GM21786 (cell line): ENCODE measurements around the gene MTFP1.
"Not testable (repeated sequence)": the region's sequence is repeated elsewhere in the genome, so short reads cannot be mapped to it uniquely, and the experiment has no call there.

Experiments used
- ATAC-seq: cut with Tn5 transposase; IDR thresholded peaks from one replicate; pipeline ENCODE4 v1.9.1; 2021; ENCODE audit not compliant: unreplicated experiment

The MTFP1 gene

DNA sequence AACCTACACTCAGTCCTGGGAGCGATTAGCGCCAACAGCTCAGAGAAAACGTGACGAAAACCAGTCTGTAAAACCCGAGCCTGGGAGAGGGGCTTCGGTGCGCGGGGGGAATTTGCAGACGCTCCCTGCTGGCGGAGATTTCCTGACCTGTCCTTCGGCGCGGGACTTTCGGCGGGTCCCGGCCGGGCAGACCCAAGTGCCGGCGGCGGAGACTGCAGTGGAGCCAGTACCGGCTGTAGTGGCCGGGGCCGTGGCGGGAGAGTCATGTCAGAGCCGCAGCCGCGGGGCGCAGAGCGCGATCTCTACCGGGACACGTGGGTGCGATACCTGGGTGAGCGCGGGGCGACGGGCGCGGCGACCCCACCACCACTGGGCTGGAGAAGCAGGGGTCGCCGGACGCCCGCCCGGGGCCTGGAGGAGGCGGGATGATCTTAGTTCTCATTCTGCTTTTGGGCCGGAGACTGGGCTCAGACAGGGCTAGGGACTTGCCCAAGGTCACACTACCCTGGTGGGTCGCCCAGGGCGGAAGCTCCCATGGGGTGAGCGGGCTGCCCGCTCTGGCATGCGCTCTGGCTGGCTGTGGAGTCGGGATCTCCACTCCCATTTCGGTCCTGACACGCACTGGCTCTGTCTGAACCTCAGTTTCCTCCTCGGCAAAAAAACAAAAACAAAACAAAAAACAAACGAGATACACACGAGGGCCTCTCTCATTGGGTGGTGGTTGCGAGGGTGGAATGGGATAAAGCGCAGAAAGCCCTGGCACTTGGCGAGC is at the start of gene MTFP1:
Gene MTFP1 (plus strand): TSS at position 153 of the 772 bp plus-strand sequence. CDS start 112 bp downstream, at position 265.
- ATAC-seq, result no peak

GRCh38 chr22:30380011-30380410 is 45.6 kb upstream of the MTFP1 start:
- no peak for ATAC-seq

- no peak for ATAC-seq
Measured at GRCh38 chr22:30381264-30381663, 44.3 kb upstream of the MTFP1 start.

GRCh38 chr22:30382340-30382739 is 43.2 kb upstream of the MTFP1 start:
- ATAC-seq, result no peak

DNA sequence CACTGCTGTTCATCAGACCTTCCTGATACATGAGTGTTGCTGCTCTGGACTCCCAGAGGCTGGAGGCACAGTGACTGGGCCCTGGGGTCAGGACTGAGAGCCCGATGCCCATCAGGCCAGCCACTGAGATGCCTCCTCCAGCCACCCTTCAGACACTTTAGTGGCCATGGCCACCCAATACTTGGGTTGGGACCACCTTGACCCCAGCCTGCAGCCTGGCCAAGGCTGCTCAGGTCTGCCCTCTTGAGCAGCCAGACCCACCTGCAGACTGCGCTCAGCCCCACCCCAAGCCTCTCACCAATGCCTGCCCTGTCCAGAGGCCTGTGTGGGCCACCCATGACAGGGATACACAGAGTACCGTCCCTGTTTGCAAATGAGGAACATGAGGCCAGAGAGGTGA is 42.5 kb upstream of the MTFP1 start:
- no peak for ATAC-seq

- ATAC-seq, result no peak
Measured at GRCh38 chr22:30385942-30386341, 39.6 kb upstream of the MTFP1 start.

DNA sequence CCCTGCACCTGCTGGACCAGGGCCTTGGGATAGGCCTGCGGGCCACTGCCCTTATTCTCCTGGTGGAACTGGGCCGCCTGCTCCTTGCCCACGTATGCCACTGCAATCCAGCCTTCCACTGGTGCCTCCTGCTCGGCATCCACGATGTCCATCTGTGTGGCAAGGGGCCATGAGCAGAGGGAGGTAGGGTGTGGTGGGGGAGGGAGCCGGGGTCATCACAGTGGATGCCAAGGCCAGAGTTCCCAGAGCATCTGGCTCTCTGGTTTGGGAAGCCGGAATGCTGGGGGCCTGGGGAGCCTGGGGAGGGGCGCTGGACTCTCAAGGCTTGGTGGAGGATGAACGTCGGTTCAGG is 39.0 kb upstream of the MTFP1 start:
- no peak for ATAC-seq

- ATAC-seq, result peak; percentile 62
Measured at GRCh38 chr22:30386960-30387827, 38.4 kb upstream of the MTFP1 start, which contains the start of gene RNF215. TSS of gene RNF215 (minus strand) at chr22:30387411. CDS start at chr22:30387313, 98 bp downstream.

DNA sequence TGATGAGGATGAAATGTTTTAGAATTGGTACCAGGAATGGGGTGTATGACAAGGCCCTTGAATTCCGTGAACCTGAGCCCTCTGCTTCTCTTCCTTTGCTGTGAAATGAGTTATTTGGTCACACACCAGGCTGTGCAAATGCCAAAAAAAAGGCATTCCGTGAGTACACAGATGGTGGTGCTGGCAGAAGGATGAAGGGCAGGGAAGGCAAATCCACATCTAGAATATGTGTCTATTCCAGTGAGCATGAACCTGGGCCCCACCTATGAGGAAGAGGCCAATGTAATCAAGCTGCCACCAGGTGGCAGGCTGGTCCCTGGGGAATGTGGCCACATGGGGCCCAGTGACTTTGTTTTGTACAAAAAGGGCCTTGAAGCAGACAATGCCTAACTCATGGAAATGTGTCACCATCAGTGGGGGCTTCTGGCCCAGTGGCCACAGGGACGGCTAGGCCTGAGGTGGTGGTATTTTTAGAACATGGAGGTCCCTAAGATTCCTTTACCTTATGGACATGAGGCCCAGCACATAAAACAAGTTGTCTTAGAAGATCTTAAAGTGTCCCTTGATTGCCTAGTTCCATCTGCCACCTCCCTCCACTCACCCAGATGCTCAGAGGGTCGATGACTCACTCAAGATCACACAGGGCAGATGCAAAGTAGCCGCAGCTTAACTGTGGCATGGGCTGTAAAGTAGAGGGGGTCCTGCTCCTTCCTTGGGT is 34.4 kb upstream of the MTFP1 start:
- ATAC-seq, result no peak

- ATAC-seq, result no peak
Measured at GRCh38 chr22:30392661-30393321, 32.8 kb upstream of the MTFP1 start.

DNA sequence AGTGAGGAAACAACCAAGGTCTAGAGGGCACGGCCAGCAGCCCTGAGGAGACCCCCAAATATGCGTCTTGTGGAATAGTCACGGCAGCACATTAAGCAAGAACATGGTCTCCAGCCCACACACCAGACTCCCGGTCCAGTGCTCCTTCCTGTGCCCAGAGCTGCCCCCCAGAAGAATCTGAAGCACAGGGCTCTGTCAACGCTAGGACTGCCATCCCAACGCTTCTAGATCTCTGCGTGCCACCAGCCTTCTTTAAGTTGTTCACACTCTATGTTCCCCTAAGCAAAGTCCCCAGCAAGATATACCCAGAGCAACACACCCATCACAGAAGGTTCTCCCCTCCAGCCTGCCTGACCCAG is 32.3 kb upstream of the MTFP1 start:
- ATAC-seq, result no peak

- no peak for ATAC-seq
Measured at GRCh38 chr22:30393885-30394284, 31.7 kb upstream of the MTFP1 start.

GRCh38 chr22:30396871-30397655 is 28.5 kb upstream of the MTFP1 start, which contains the start of gene SEC14L2:
TSS of gene SEC14L2 (plus strand) at chr22:30397018. CDS start at chr22:30397117, 99 bp downstream.
- no peak for ATAC-seq

DNA sequence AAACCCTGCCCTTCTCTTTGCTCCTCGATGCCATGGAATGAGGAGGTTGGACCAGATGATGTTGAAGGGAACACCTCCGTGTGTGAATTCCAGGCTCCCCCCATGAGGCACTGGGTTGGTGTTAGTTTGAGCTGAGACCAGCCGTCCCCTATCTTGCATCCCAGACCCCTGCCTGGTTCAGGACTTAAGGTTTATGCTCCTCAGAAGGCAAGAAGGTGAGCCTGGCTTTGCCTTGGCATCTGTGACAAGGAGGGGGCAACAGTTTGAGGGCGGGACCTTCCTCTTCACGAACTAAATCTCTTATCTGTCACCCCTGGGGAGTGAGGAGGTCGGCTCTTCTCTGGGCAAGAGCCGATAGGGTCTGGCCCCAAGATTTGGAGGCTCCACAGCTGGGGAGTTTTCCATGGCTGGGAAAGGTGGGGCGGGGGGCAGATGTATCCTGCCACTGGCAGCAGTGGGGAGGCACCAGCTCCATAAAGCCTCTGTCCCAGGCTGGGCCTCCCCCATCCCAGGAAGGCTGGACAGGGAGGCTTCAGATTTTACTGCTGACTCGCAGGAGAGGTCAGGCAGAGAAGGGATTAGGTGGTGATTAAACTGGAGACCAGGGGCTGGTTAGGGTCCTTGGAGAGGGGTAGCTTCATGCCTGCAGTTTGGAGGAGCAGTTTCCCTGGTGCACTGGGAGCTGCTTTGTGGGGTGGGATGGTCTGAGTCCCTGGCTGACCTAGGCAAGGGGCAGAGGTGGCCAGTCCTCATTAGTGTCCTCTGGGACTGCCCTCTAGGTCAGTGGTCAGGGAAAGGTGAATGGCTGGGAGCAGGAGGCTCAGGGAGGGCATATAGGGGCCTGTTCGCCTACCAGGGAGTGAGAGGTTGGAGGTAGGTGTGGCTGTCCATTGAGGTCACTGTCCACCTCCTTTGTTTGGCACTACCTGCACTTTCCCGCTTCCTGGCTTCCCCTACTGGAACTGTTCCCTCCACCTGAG is 27.6 kb upstream of the MTFP1 start:
- no peak for ATAC-seq

DNA sequence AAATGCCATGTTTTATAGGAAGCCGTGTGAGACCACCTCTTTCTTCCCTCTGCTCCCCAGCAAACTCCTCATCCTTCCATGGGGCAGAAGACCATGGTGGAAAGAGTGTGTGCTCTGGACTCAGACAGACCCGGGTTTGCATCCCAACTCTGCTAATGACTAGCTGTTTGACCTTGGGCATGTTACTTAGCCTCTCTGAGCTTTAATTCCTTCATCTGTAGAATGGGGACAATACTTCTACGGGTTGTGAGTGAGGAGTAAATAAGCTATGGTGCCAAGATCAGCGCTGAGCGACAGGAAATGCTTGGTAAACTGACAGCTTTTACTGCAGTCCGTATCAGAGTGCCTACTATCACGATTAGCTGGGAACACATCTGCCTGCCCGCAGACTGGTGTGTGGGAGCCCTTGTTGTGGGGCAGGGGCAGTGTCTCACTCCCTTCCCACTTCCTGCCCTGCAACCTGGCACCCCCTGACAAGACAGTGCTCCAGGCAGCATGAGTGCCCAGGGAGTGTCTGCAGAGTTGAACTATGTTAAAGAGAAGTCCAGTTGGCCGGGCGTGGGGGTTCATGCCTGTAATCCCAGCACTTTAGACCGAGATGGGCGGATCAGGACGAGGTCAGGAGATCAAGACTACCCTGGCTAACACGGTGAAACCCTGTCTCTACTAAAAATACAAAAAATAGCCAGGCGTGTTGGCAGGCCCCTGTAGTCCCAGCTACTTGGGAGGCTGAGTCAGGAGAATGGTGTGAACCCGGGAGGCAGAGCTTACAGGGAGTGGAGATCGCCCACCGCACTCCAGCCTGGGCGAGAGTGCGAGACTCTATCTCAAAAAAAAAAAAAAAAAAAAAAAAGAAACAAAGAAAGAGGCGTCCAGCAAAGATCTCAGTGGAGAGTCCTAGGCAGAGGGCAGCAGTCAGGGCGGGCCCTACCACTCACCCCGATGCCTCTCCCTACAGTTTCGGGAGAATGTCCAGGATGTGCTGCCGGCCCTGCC is 26.6 kb upstream of the MTFP1 start:
- no peak for ATAC-seq

DNA sequence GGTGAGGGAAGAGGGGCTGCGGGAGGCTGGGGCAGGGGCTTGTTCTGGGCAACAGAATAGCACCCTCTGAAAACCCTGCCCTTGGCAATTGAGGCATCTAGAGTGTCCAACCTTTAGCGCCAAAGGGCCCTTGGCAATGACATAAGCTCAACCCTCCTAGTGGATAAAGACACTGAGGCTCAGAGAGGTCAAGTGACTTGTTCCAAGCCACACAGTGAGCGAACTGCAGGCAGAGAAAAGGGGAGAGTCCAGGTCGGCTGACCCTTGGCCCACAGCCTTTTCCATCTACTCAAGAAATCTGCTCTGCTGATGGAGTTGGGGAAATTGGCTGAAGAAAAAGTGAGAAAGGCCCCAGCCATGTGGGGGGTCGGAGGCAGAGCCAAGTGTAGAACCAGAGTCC is 25.9 kb upstream of the MTFP1 start:
- ATAC-seq, result no peak

DNA sequence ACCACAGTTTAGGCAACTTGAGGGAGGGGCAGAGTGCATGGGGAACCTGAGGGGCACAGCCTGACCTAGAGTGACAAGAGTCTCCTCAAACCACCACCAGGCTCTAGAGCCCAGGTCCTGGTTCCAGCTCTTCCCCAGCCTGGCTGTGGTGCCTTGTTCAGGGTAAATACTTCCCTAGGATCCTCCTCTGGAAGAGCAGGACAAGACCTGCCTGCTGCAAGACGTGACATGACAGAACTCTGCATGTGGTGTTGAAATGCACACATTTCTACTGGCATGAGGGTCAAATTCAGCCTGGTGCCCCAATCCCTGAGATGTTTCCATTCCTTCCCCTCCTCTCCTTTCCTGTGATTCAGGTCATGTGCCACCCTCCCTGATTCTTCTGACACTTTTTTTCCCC is 25.4 kb upstream of the MTFP1 start:
- no peak for ATAC-seq

DNA sequence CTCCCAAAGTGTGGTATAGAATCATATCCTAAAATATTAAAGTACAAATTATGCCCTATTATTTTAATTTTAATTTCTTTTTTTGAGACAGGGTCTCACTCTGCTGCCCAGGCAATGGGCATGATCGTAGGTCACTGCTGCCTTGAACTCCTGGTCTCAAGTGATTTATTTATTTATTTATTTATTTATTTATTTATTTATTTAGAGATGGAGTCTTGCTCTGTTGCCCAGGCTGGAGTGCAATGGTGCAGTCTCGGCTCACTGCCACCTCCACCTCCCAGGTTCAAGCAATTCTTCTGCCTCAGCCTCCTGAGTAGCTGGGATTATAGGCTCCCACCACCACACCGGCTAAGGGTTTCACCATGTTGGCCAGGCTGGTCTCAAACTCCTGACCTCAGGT is 24.5 kb upstream of the MTFP1 start:
- not testable (repeated sequence) for ATAC-seq
